ENCODE measurements around the gene RNASEH2A. TPM values are rescaled to one million over a fixed set of nuclear protein-coding genes. Genes with fewer than 3 reads are reported as not detected.

RNASEH2A gene
- total and polyA plus RNA-seq, 2 of the 13 experiments (the other 11 are each of a cell fraction or from before 2014, with no cell fraction given) = 25.1 to 35.8 TPM

GRCh38 chr19:12791345-12792050 is 14.9 kb upstream of the RNASEH2A start, which contains the start of gene JUNB (continued):
- TF ChIP-seq KIAA2018 (CRISPR knock-in tag; IDR thresholded peaks at IDR 0.05; ENCODE audit: borderline replicate concordance) (0 out of 2 replicates have a peak, but pooled peaks have one; percentile 61), ZNF143 (CRISPR knock-in tag; IDR thresholded peaks at IDR 0.05) (0 out of 2 replicates have a peak, but pooled peaks have one; percentile 17), HNF4A (CRISPR knock-in tag; IDR thresholded peaks at IDR 0.05) (peak; percentile 23; the same call in 1 of the 2 replicates), TRAFD1 (CRISPR knock-in tag; IDR thresholded peaks at IDR 0.05; ENCODE audit: borderline replicate concordance) (no peak), GTF3A (CRISPR knock-in tag; conservative IDR thresholded peaks at IDR 0.05) (no peak), ZNF567 (CRISPR knock-in tag; IDR thresholded peaks at IDR 0.05; ENCODE audit: borderline replicate concordance) (peak; percentile 23; the same call in 1 of the 2 replicates), TERF1 (CRISPR knock-in tag; IDR thresholded peaks at IDR 0.05) (0 out of 2 replicates have a peak, but pooled peaks have one; percentile 67), NAIF1 (CRISPR knock-in tag; IDR thresholded peaks at IDR 0.05; ENCODE audit: borderline replicate concordance) (no peak), ZNF362 (CRISPR knock-in tag; IDR thresholded peaks at IDR 0.05; ENCODE audit: borderline replicate concordance) (0 out of 2 replicates have a peak, but pooled peaks have one; percentile 21), PHF20 (CRISPR knock-in tag; IDR thresholded peaks at IDR 0.05) (peak; percentile 75), IRX3 (CRISPR knock-in tag; IDR thresholded peaks at IDR 0.05; ENCODE audit: borderline replicate concordance, low read depth) (no peak)
